Neural progenitor cell (in vitro differentiated cells): Measurements from ENCODE around the gene C10orf67. TPM values are rescaled to one million over a fixed set of nuclear protein-coding genes. Genes with fewer than 3 reads are reported as not detected.

Experiments
- DNase-seq: peaks from one replicate; pipeline ENCODE4 v3.0.0-alpha.2; 2016; ENCODE audit warnings: low spot score
- H2AFZ ChIP-seq: fragments of 200-600 bp; sonication (generic); replicated peaks from 2 replicates; pipeline ENCODE4 v1.6.1; 2016; ENCODE audit warnings: antibody characterized with exemption
- H3F3A ChIP-seq: fragments of 200-600 bp; sonication (generic); 2 replicates; pipeline ENCODE4 v1.6.1; 2016; ENCODE audit warnings: antibody characterized with exemption, low read depth
- H3K27ac ChIP-seq: fragments of 200-600 bp; sonication (generic); 2 replicates; pipeline ENCODE4 v1.5.1; 2016; ENCODE audit warnings: mild to moderate bottlenecking
- H3K27me3 ChIP-seq: fragments of 200-600 bp; sonication (generic); 2 replicates; pipeline ENCODE4 v1.6.1; 2016; ENCODE audit warnings: mild to moderate bottlenecking, moderate library complexity
- H3K36me3 ChIP-seq: fragments of 200-600 bp; sonication (generic); 2 replicates; pipeline ENCODE4 v1.5.1; 2016
- H3K4me1 ChIP-seq: fragments of 200-600 bp; sonication (generic); 2 replicates; pipeline ENCODE4 v1.6.1; 2016; ENCODE audit warnings: mixed run types
- H3K4me2 ChIP-seq: fragments of 200-600 bp; sonication (generic); 2 replicates; pipeline ENCODE4 v1.6.1; 2016
- H3K4me3 ChIP-seq: fragments of 200-600 bp; sonication (generic); 2 replicates; pipeline ENCODE4 v1.5.1; 2016
- H3K79me2 ChIP-seq: fragments of 200-600 bp; sonication (generic); 2 replicates; pipeline ENCODE4 v1.6.1; 2016; ENCODE audit warnings: low read depth
- H3K9ac ChIP-seq: fragments of 200-600 bp; sonication (generic); 2 replicates; pipeline ENCODE4 v1.6.1; 2016
- H3K9me3 ChIP-seq: fragments of 200-600 bp; sonication (generic); 2 replicates; pipeline ENCODE4 v1.5.1; 2016; ENCODE audit warnings: low read depth
- H4K20me1 ChIP-seq: fragments of 200-600 bp; sonication (generic); 2 replicates; pipeline ENCODE4 v1.6.1; 2016; ENCODE audit warnings: low read depth
- H3K27ac Mint-ChIP-seq: 3 replicates; pipeline ENCODE4 v1.8.0; 2021; ENCODE audit warnings: mixed read lengths
- H3K27me3 Mint-ChIP-seq: 2 replicates; pipeline ENCODE4 v1.8.0; 2022; ENCODE audit warnings: low read depth, mild to moderate bottlenecking, inconsistent platforms, moderate library complexity, mixed read lengths; ENCODE audit not compliant: insufficient read depth
- H3K36me3 Mint-ChIP-seq: 3 replicates; pipeline ENCODE4 v1.8.0; 2021; ENCODE audit warnings: mixed read lengths
- H3K4me1 Mint-ChIP-seq: 3 replicates; pipeline ENCODE4 v1.8.0; 2021; ENCODE audit warnings: mixed read lengths
- H3K4me3 Mint-ChIP-seq: 3 replicates; pipeline ENCODE4 v1.8.0; 2021; ENCODE audit warnings: mild to moderate bottlenecking, moderate library complexity, mixed read lengths
- H3K9me3 Mint-ChIP-seq: 3 replicates; pipeline ENCODE4 v1.8.0; 2020; ENCODE audit warnings: mixed read lengths
- CTCF ChIP-seq: fragments of 200-600 bp; sonication (generic); IDR thresholded peaks from 2 replicates; pipeline ENCODE4 v1.5.1; 2017; ENCODE audit warnings: antibody characterized with exemption, mild to moderate bottlenecking
- EZH2 ChIP-seq: fragments of 200-600 bp; sonication (generic); IDR thresholded peaks from 2 replicates; pipeline ENCODE4 v1.6.1; 2017; ENCODE audit warnings: antibody characterized with exemption, mild to moderate bottlenecking, moderate library complexity
- EZH2phosphoT487 ChIP-seq: fragments of 200-600 bp; sonication (generic); IDR thresholded peaks from 2 replicates; pipeline ENCODE4 v1.6.1; 2017; ENCODE audit warnings: antibody characterized with exemption
- total RNA-seq: library from RNA; depleted of rRNA; stranded (reverse); fragments of >200 nt; gene quantifications from 2 replicates; pipeline ENCODE4 v1.2.3, GENCODE V29; 2015; ENCODE audit warnings: low replicate concordance

Gene C10orf67
- total RNA-seq, 1 donor from 2014 or later = not detected

GRCh38 chr10:23199768-23200511 lies 144.7 kb downstream of the C10orf67 start:
- H3K4me1 Mint-ChIP-seq = peaks cover 32% of the 10 kb centered on the region
- Histone ChIP-seq H3K4me2 (peak overlapping the region; percentile 93), H3K4me3 (peak overlapping the region; percentile 57), H3K9ac (no peak overlapping the region), H2AFZ (no peak overlapping the region), H3K9me3 (no peaks in the 10 kb centered on the region), H3K79me2 (no peaks in the 10 kb centered on the region), H3F3A (peaks cover 48% of the 10 kb centered on the region), H4K20me1 (peaks cover 98% of the 10 kb centered on the region), H3K27ac (no peak overlapping the region), H3K4me1 (peaks cover 45% of the 10 kb centered on the region), H3K36me3 (no peaks in the 10 kb centered on the region), H3K27me3 (peaks cover 100% of the 10 kb centered on the region)
- peaks cover 92% of the 10 kb centered on the region for H3K27me3 Mint-ChIP-seq
- TF ChIP-seq CTCF (no peak), EZH2phosphoT487 (peak; percentile 27), EZH2 (peak; percentile 68)
- H3K9me3 Mint-ChIP-seq = peaks cover 1% of the 10 kb centered on the region
- peak; percentile 76 for DNase-seq
- H3K27ac Mint-ChIP-seq = no peak overlapping the region
- H3K4me3 Mint-ChIP-seq = no peak overlapping the region
- no peaks in the 10 kb centered on the region for H3K36me3 Mint-ChIP-seq

GRCh38 chr10:23198940-23199767 lies 145.4 kb downstream of the C10orf67 start:
- Histone ChIP-seq H3K9me3 (no peaks in the 10 kb centered on the region), H3K4me3 (peak overlapping the region; percentile 57), H2AFZ (peak overlapping the region; percentile 92), H3K9ac (no peak overlapping the region), H3K4me1 (peaks cover 41% of the 10 kb centered on the region), H3K27me3 (peaks cover 100% of the 10 kb centered on the region), H3K79me2 (no peaks in the 10 kb centered on the region), H3K36me3 (no peaks in the 10 kb centered on the region), H3F3A (peaks cover 44% of the 10 kb centered on the region), H4K20me1 (peaks cover 100% of the 10 kb centered on the region), H3K27ac (no peak overlapping the region), H3K4me2 (peak overlapping the region; percentile 93)
- Mint-ChIP-seq H3K36me3 (no peaks in the 10 kb centered on the region), H3K4me3 (no peak overlapping the region), H3K27me3 (peaks cover 91% of the 10 kb centered on the region), H3K9me3 (no peaks in the 10 kb centered on the region), H3K4me1 (peaks cover 25% of the 10 kb centered on the region), H3K27ac (no peak overlapping the region)
- TF ChIP-seq EZH2 = peak; percentile 85
- TF ChIP-seq CTCF = peak; percentile 29
- TF ChIP-seq EZH2phosphoT487 = peak; percentile 47
- DNase-seq = peak; percentile 87

- Histone ChIP-seq H3K79me2 (no peaks in the 10 kb centered on the region), H3K9me3 (no peaks in the 10 kb centered on the region), H3K36me3 (no peaks in the 10 kb centered on the region), H3K9ac (no peak overlapping the region), H3K4me1 (peaks cover 36% of the 10 kb centered on the region), H3K27ac (no peak overlapping the region), H3K4me3 (peak overlapping the region; percentile 57), H3K27me3 (peaks cover 100% of the 10 kb centered on the region), H2AFZ (peak overlapping the region; percentile 92), H3K4me2 (peak overlapping the region; percentile 93), H3F3A (peaks cover 38% of the 10 kb centered on the region), H4K20me1 (peaks cover 100% of the 10 kb centered on the region)
- peak overlapping the region; percentile 52 for H3K4me3 Mint-ChIP-seq
- TF ChIP-seq EZH2phosphoT487 (peak; percentile 62), EZH2 (no peak)
- H3K27ac Mint-ChIP-seq = no peak overlapping the region
- DNase-seq = peak; percentile 71
- H3K27me3 Mint-ChIP-seq = peaks cover 89% of the 10 kb centered on the region
- H3K9me3 Mint-ChIP-seq = no peaks in the 10 kb centered on the region
- peaks cover 21% of the 10 kb centered on the region for H3K4me1 Mint-ChIP-seq
- H3K36me3 Mint-ChIP-seq = no peaks in the 10 kb centered on the region
Observed at GRCh38 chr10:23198610-23198939, 146.0 kb downstream of the C10orf67 start.
